Endodermal cell (in vitro differentiated cells): ENCODE results near the gene HOOK2. TPM values are rescaled to one million over a fixed set of nuclear protein-coding genes. Genes with fewer than 3 reads are reported as not detected.

Experiments used
- DNase-seq: peaks from one replicate; pipeline ENCODE4 v3.0.0-alpha.2; 2017
- H3K27ac ChIP-seq: 2 replicates; pipeline ENCODE4 v1.5.1; 2013; ENCODE audit warnings: mild to moderate bottlenecking, low read depth, low read length, moderate library complexity
- H3K27me3 ChIP-seq: 2 replicates; pipeline ENCODE4 v1.6.1; 2013; ENCODE audit warnings: mild to moderate bottlenecking, low read length, moderate library complexity; ENCODE audit not compliant: insufficient read depth, control insufficient read depth, poor library complexity, severe bottlenecking
- H3K36me3 ChIP-seq: 2 replicates; pipeline ENCODE4 v1.7.0; 2013; ENCODE audit warnings: mild to moderate bottlenecking, low read length, moderate library complexity; ENCODE audit not compliant: control insufficient read depth, insufficient read depth
- H3K4me1 ChIP-seq: one replicate; pipeline ENCODE4 v1.7.0; 2013; ENCODE audit warnings: low read length; ENCODE audit not compliant: control insufficient read depth, insufficient read depth
- H3K4me3 ChIP-seq: 2 replicates; pipeline ENCODE4 v1.5.1; 2013; ENCODE audit warnings: mild to moderate bottlenecking, low read length, moderate library complexity
- H3K9ac ChIP-seq: 2 replicates; pipeline ENCODE4 v1.6.1; 2013; ENCODE audit warnings: mild to moderate bottlenecking, low read length, moderate library complexity; ENCODE audit not compliant: poor library complexity, severe bottlenecking; ENCODE audit errors: extremely low read depth
- H3K9me3 ChIP-seq: 2 replicates; pipeline ENCODE4 v1.6.1; 2013; ENCODE audit warnings: mild to moderate bottlenecking, low read length, moderate library complexity; ENCODE audit not compliant: control insufficient read depth
- H3K27ac Mint-ChIP-seq: 2 replicates; pipeline ENCODE4 v1.8.0; 2020; ENCODE audit warnings: mixed read lengths
- H3K27me3 Mint-ChIP-seq: 2 replicates; pipeline ENCODE4 v1.8.0; 2021; ENCODE audit warnings: mild to moderate bottlenecking, mixed read lengths; ENCODE audit not compliant: insufficient read depth
- H3K36me3 Mint-ChIP-seq: 2 replicates; pipeline ENCODE4 v1.8.0; 2020; ENCODE audit warnings: low read depth, mixed read lengths
- H3K4me1 Mint-ChIP-seq: 2 replicates; pipeline ENCODE4 v1.8.0; 2020; ENCODE audit warnings: mixed read lengths
- H3K4me3 Mint-ChIP-seq: 2 replicates; pipeline ENCODE4 v1.8.0; 2020; ENCODE audit warnings: mild to moderate bottlenecking, moderate library complexity, mixed read lengths
- H3K9me3 Mint-ChIP-seq: 2 replicates; pipeline ENCODE4 v1.8.0; 2020; ENCODE audit warnings: mild to moderate bottlenecking, mixed read lengths
- WGBS, 2 experiments: methylation state at CpG; one replicate each; pipeline versions ENCODE4 v1.1.5 to v1.1.7; 2013; ENCODE audit warnings: missing lambda C conversion rate in 2 of 2, mixed read lengths in 1 of 2; ENCODE audit not compliant: insufficient coverage in 1 of 2, insufficient read length in 1 of 2; 5-methylcytosine and 5-hydroxymethylcytosine counted together
- total RNA-seq, 2 donors: library from RNA; stranded (reverse); fragmentation: NEBNext Ultra II Directional in 1 of 2; extraction: Animal tissue kit (Norgen Biotek cat#: 25700) in 1 of 2; gene quantifications; 2 replicates in 1 of 2; 3 replicates in 1 of 2; pipeline ENCODE4 v1.2.1, GENCODE V29; 2021
- TF ChIP-seq, protein P1 (sequence below): fragments of 200-600 bp; sonication (generic); conservative IDR thresholded peaks from 2 replicates; pipeline ENCODE4 v1.5.0; 2021; ENCODE audit warnings: antibody characterized with exemption, mild to moderate bottlenecking

The HOOK2 gene
- total RNA-seq, 2 donors from 2014 or later = 82.1 to 103 TPM

GRCh38 chr19:12802267-12803106 is 27.1 kb upstream of the HOOK2 start:
- H3K4me1 ChIP-seq = peaks cover 6% of the 10 kb centered on the region
- H3K4me3 Mint-ChIP-seq = peak overlapping the region; percentile 89
- peaks cover 6% of the 10 kb centered on the region for H3K27me3 Mint-ChIP-seq
- no peaks in the 10 kb centered on the region for H3K9me3 Mint-ChIP-seq
- no peak overlapping the region for H3K9ac ChIP-seq
- TF ChIP-seq, protein P1, sequence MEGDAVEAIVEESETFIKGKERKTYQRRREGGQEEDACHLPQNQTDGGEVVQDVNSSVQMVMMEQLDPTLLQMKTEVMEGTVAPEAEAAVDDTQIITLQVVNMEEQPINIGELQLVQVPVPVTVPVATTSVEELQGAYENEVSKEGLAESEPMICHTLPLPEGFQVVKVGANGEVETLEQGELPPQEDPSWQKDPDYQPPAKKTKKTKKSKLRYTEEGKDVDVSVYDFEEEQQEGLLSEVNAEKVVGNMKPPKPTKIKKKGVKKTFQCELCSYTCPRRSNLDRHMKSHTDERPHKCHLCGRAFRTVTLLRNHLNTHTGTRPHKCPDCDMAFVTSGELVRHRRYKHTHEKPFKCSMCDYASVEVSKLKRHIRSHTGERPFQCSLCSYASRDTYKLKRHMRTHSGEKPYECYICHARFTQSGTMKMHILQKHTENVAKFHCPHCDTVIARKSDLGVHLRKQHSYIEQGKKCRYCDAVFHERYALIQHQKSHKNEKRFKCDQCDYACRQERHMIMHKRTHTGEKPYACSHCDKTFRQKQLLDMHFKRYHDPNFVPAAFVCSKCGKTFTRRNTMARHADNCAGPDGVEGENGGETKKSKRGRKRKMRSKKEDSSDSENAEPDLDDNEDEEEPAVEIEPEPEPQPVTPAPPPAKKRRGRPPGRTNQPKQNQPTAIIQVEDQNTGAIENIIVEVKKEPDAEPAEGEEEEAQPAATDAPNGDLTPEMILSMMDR = no peak
- H3K27ac Mint-ChIP-seq = no peak overlapping the region
- H3K27ac ChIP-seq = no peak overlapping the region
- H3K9me3 ChIP-seq = no peaks in the 10 kb centered on the region
- H3K36me3 Mint-ChIP-seq = peaks cover 15% of the 10 kb centered on the region
- 42 to 59% methylated on average over 15 to 22 of the region's 22 CpGs for WGBS, 2 experiments
- no peak for DNase-seq
- H3K27me3 ChIP-seq = no peaks in the 10 kb centered on the region
- H3K36me3 ChIP-seq = peaks cover 22% of the 10 kb centered on the region
- peak overlapping the region; percentile 91 for H3K4me3 ChIP-seq
- peaks cover 19% of the 10 kb centered on the region for H3K4me1 Mint-ChIP-seq

DNA sequence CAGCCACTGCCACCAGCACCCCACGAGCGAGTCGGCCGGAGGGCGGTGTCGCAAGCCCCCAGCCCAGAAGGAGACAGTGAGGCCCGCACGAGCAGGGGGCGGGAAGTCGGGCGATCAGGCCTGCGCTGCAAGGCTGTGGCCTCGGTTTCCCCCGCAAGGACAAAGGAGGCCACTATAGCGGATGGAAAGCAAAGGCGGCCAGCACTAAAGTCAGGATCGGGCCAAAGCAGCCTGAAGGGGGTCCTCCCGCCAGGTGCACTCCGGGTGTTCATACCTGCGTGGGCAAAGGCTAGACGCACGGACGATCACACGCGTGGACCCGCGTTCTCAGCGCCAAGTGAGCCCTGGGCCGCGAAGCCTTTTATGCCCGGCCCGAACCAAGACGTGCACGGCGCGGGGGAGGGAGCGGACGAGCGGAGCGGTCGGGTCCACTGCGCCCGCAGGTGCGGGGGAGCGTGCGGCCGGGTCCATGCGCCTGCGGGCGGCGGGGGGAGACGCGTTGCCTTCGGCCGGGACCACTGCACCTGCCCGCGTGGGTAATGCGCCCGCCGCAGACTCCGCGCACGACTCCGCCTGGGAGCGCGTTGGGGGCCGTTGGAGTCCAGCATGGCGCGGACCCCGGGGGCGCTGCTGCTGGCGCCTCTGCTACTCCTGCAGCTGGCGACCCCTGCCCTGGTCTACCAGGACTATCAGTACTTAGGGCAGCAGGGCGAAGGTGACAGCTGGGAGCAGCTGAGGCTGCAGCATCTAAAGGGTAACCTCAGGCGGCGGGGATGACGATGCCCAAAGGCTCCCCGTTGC is 26.3 kb upstream of the HOOK2 start, which contains the start of the genes PRDX2 and THSD8:
Gene PRDX2 (minus strand): TSS at position 335 of the 801 bp plus-strand sequence. CDS start 539 bp downstream, outside the sequence.
Gene THSD8 (plus strand): TSS at position 604 of the 801 bp plus-strand sequence. CDS start 3 bp downstream, at position 607.
- no peaks in the 10 kb centered on the region for H3K9me3 ChIP-seq
- TF ChIP-seq, protein P1 = peak; percentile 21
- peaks cover 22% of the 10 kb centered on the region for H3K36me3 ChIP-seq
- no peaks in the 10 kb centered on the region for H3K27me3 ChIP-seq
- peak within 1 kb of the TSS; percentile 91 for H3K4me3 ChIP-seq
- Mint-ChIP-seq H3K4me1 (peaks cover 18% of the 10 kb centered on the region), H3K36me3 (peaks cover 17% of the 10 kb centered on the region), H3K27me3 (peaks cover 6% of the 10 kb centered on the region), H3K27ac (peak within 1 kb of the TSS; percentile 88), H3K9me3 (no peaks in the 10 kb centered on the region), H3K4me3 (peak within 1 kb of the TSS; percentile 89)
- H3K9ac ChIP-seq = peak within 1 kb of the TSS; percentile 86
- 0 to 2% methylated on average over 17 to 78 of the region's 78 CpGs for WGBS, 2 experiments
- peak; percentile 90 for DNase-seq
- H3K27ac ChIP-seq = peak within 1 kb of the TSS; percentile 14
- peaks cover 3% of the 10 kb centered on the region for H3K4me1 ChIP-seq

- Histone ChIP-seq H3K36me3 (peaks cover 22% of the 10 kb centered on the region), H3K27ac (peak overlapping the region; percentile 14), H3K27me3 (no peaks in the 10 kb centered on the region), H3K4me3 (peak overlapping the region; percentile 91), H3K9me3 (no peaks in the 10 kb centered on the region), H3K4me1 (peaks cover 7% of the 10 kb centered on the region), H3K9ac (peak overlapping the region; percentile 86)
- Mint-ChIP-seq H3K36me3 (peaks cover 15% of the 10 kb centered on the region), H3K9me3 (no peaks in the 10 kb centered on the region), H3K27me3 (peaks cover 6% of the 10 kb centered on the region), H3K27ac (peak overlapping the region; percentile 88), H3K4me3 (peak overlapping the region; percentile 89), H3K4me1 (peaks cover 18% of the 10 kb centered on the region)
- 6 to 8% methylated on average over 10 to 38 of the region's 38 CpGs for whole genome bisulfite sequencing, 2 experiments
- TF ChIP-seq, protein P1 = no peak
- peak; percentile 73 for DNase-seq
These were observed 25.6 kb upstream of the HOOK2 start for GRCh38 chr19:12800923-12801465.
